ENCODE results near the gene PIAS1. TPM values are rescaled to one million over a fixed set of nuclear protein-coding genes. Genes with fewer than 3 reads are reported as not detected.

Gene PIAS1
- total and polyA plus RNA-seq, 9 of the 15 experiments (the other 6 are each of a cell fraction or from before 2014, with no cell fraction given), result 18.0 to 59.1 (median 28.5) TPM

DNA sequence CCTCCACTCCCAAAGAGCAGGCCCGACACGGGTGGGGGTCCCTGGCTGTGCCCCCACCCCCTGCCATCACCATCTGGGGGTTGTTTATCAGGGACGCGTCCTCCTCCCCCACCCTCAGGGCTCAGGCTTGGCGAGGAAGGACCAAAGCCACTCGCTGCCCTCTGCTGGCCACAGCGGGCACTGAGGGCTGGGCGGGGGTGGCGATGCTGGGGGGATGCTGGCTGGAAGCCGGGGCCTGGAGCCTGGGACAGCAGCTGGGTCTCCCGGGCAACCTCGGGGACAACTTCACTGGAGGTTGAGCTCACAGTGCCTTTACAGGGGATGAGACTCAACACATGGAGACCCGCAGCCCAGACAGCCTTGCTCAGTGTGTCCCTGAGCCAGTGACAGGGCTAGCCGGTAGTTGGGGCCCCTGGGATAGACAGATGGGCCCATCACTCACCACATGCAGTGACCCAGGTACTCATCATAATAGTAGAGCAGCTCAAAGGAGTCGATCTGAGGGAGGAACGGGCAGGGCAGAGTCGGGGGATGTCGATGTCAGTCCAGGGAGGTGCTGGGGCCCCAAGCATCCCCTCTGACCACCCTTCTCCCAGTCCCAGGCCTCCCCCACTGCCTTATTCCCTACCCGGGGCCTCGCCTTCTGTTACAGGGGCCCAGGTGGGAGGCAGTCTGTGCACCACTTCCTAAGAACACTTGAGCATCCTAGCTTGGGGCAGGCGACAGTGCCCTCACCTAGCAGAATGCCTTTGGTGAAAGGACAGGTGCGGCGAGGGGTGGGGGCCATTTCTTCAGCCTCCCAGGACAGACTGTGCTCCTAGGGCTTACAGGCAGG lies 156.9 kb downstream of the PIAS1 start:
- intact Hi-C loops (cut with micrococcal nuclease), result loop anchor here (5.0 kb wide), 1 partner anchor 349 kb away; no protein-coding TSS in a partner anchor
- BruUV-seq (replicated peaks), result no TSS peak
- TF ChIP-seq CHD2 (IDR thresholded peaks at IDR 0.05; ENCODE audit: low read depth, low read length) (no peak), SMARCA4 (IDR thresholded peaks at IDR 0.05) (no peak), ZSCAN29 (IDR thresholded peaks at IDR 0.05) (no peak), DACH1 (IDR thresholded peaks at IDR 0.05; ENCODE audit: partially characterized antibody) (no peak), STAG1 (CRISPR knock-in tag; IDR thresholded peaks at IDR 0.05; ENCODE audit: borderline replicate concordance) (peak; percentile 38; the same call in 1 of the 2 replicates), CTCF (IDR thresholded peaks at IDR 0.05 in 2 of 3, conservative IDR thresholded peaks at IDR 0.05 in 1 of 3; ENCODE audit: insufficient read depth in 2 of 3, low read depth in 1 of 3, low read length in 3 of 3) (peak; percentile 65 to 78 (median 68)), ZC3H8 (IDR thresholded peaks at IDR 0.05) (no peak), ZNF444 (CRISPR knock-in tag; IDR thresholded peaks at IDR 0.05) (no peak), SRF (CRISPR knock-in tag; IDR thresholded peaks at IDR 0.05) (no peak), CREB3 (tag; conservative IDR thresholded peaks at IDR 0.05; ENCODE audit: low read depth) (no peak), EP400 (IDR thresholded peaks at IDR 0.05) (no peak), HEY1 (CRISPR knock-in tag; IDR thresholded peaks at IDR 0.05; ENCODE audit: borderline replicate concordance) (no peak), HSF4 (CRISPR knock-in tag; IDR thresholded peaks at IDR 0.05; ENCODE audit: borderline replicate concordance) (no peak)
- TF ChIP-seq, protein P1, sequence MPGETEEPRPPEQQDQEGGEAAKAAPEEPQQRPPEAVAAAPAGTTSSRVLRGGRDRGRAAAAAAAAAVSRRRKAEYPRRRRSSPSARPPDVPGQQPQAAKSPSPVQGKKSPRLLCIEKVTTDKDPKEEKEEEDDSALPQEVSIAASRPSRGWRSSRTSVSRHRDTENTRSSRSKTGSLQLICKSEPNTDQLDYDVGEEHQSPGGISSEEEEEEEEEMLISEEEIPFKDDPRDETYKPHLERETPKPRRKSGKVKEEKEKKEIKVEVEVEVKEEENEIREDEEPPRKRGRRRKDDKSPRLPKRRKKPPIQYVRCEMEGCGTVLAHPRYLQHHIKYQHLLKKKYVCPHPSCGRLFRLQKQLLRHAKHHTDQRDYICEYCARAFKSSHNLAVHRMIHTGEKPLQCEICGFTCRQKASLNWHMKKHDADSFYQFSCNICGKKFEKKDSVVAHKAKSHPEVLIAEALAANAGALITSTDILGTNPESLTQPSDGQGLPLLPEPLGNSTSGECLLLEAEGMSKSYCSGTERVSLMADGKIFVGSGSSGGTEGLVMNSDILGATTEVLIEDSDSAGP (CRISPR knock-in tag; IDR thresholded peaks at IDR 0.05), result no peak
- TF ChIP-seq, protein P2, sequence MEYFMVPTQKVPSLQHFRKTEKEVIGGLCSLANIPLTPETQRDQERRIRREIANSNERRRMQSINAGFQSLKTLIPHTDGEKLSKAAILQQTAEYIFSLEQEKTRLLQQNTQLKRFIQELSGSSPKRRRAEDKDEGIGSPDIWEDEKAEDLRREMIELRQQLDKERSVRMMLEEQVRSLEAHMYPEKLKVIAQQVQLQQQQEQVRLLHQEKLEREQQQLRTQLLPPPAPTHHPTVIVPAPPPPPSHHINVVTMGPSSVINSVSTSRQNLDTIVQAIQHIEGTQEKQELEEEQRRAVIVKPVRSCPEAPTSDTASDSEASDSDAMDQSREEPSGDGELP (CRISPR knock-in tag; IDR thresholded peaks at IDR 0.05; ENCODE audit: borderline replicate concordance), result peak; percentile 48; the same call in 1 of the 2 replicates
- TF ChIP-seq, protein P3, sequence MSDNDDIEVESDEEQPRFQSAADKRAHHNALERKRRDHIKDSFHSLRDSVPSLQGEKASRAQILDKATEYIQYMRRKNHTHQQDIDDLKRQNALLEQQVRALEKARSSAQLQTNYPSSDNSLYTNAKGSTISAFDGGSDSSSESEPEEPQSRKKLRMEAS (CRISPR knock-in tag; IDR thresholded peaks at IDR 0.05), result no peak

More for the DNA sequence above, 156.9 kb downstream of the PIAS1 start:
- Histone ChIP-seq H3K4me2 (ENCODE audit: insufficient read depth, low read length) (no peak overlapping the region), H3K79me2 (ENCODE audit: control insufficient read depth, insufficient read depth, low read length) (peaks cover 30% of the 10 kb centered on the region), H3K27ac (ENCODE audit: extremely low read depth, low read depth, low read length) (no peak overlapping the region), H3K9ac (ENCODE audit: insufficient read depth in 1 of 2, low read depth in 2 of 2, low read length in 2 of 2) (no peak overlapping the region), H3K27me3 (ENCODE audit: control insufficient read depth in 2 of 2, insufficient read depth in 2 of 2, low read length in 2 of 2) (no peaks in the 10 kb centered on the region), H4K20me1 (replicated peaks; ENCODE audit: control insufficient read depth, insufficient read depth, low read length) (peaks cover 20% of the 10 kb centered on the region; the same call in 1 of the 2 replicates), H2AFZ (ENCODE audit: low read depth, low read length) (no peak overlapping the region), H3K9me3 (replicated peaks; ENCODE audit: control insufficient read depth, insufficient read depth, low read depth, low read length) (no peaks in the 10 kb centered on the region), H3K9me1 (ENCODE audit: control insufficient read depth, insufficient read depth, low read length) (peaks cover 3% of the 10 kb centered on the region), H3K4me1 (replicated peaks in 1 of 2; ENCODE audit: control insufficient read depth in 2 of 2, insufficient read depth in 2 of 2, low read length in 2 of 2) (peaks cover 7 to 37% of the 10 kb centered on the region in 2 experiments), H3K36me3 (ENCODE audit: control insufficient read depth, insufficient read depth, low read length) (peaks cover 84% of the 10 kb centered on the region; the same call in 2 of the 3 replicates), H3K4me3 (no peak overlapping the region)
- FAIRE-seq, result peak; percentile 15
- POLR2A ChIA-PET, result interaction anchor here (0.9 kb wide), 1 partner anchor 14 kb away, joined by 3 read pairs; no protein-coding TSS in a partner anchor
- DNase-seq (ENCODE audit: extremely low read depth in 1 of 4, low spot score in 3 of 4), result peak; percentile 61 to 68 (median 66)
- in situ Hi-C loops (cut with MboI), result no loop called here
- CTCF ChIA-PET (ENCODE audit: low intra/inter-chr PET ratio), result interaction anchor here (1.7 kb wide), 1 partner anchor 348 kb away, joined by 4 read pairs; no protein-coding TSS in a partner anchor
- peak; percentile 81 for ATAC-seq
- WGBS (ENCODE audit: insufficient coverage, low coverage, missing lambda C conversion rate), result 83% methylated on average over 15 of the region's 23 CpGs

All from K562 (cell line).